Glomerular visceral epithelial cell (primary cell): Measurements from ENCODE around the gene FAM120B.

Experiments
- DNase-seq: peaks from one replicate; pipeline ENCODE4 v3.0.0-alpha.2; 2016; ENCODE audit errors: extremely low spot score

Gene FAM120B

GRCh38 chr6:170355661-170356060 lies 49.1 kb downstream of the FAM120B start:
- no peak for DNase-seq

GRCh38 chr6:170357812-170358211 lies 51.3 kb downstream of the FAM120B start:
- no peak for DNase-seq

GRCh38 chr6:170358496-170358895 lies 51.9 kb downstream of the FAM120B start:
- no peak for DNase-seq

- DNase-seq = no peak
Measured at GRCh38 chr6:170360476-170360875, 53.9 kb downstream of the FAM120B start.

GRCh38 chr6:170361335-170361734 lies 54.8 kb downstream of the FAM120B start:
- no peak for DNase-seq

GRCh38 chr6:170362121-170362520 lies 55.6 kb downstream of the FAM120B start:
- no peak for DNase-seq

GRCh38 chr6:170363255-170363654 lies 56.7 kb downstream of the FAM120B start:
- DNase-seq = no peak

GRCh38 chr6:170365121-170365520 lies 58.6 kb downstream of the FAM120B start:
- DNase-seq = no peak

GRCh38 chr6:170365593-170365992 lies 59.0 kb downstream of the FAM120B start:
- no peak for DNase-seq

- DNase-seq = no peak
Measured at GRCh38 chr6:170366248-170366960, 59.8 kb downstream of the FAM120B start.

GRCh38 chr6:170367241-170367640 lies 60.7 kb downstream of the FAM120B start:
- no peak for DNase-seq

- DNase-seq = no peak
Measured at GRCh38 chr6:170368544-170368943, 62.0 kb downstream of the FAM120B start.

- DNase-seq = no peak
Measured at GRCh38 chr6:170369403-170369802, 62.8 kb downstream of the FAM120B start.

- DNase-seq = no peak
Measured at GRCh38 chr6:170370416-170370815, 63.9 kb downstream of the FAM120B start.

- no peak for DNase-seq
Measured at GRCh38 chr6:170371080-170371479, 64.5 kb downstream of the FAM120B start.

- DNase-seq = no peak
Measured at GRCh38 chr6:170371588-170371987, 65.0 kb downstream of the FAM120B start.

GRCh38 chr6:170372380-170373325 lies 66.1 kb downstream of the FAM120B start:
- no peak for DNase-seq

GRCh38 chr6:170374571-170375444 lies 68.2 kb downstream of the FAM120B start:
- no peak for DNase-seq

- no peak for DNase-seq
Measured at GRCh38 chr6:170375661-170376060, 69.1 kb downstream of the FAM120B start.

- DNase-seq = no peak
Measured at GRCh38 chr6:170376386-170377043, 70.0 kb downstream of the FAM120B start.

- no peak for DNase-seq
Measured at GRCh38 chr6:170378502-170378901, 71.9 kb downstream of the FAM120B start.
